HCT116 (cell line): ENCODE data around the gene SCPEP1.

Experiments
- CEBPB ChIP-seq: IDR thresholded peaks from 2 replicates; pipeline ENCODE4 v1.6.1; 2012; ENCODE audit warnings: low read depth
- EGR1 ChIP-seq: IDR thresholded peaks from 2 replicates; pipeline ENCODE4 v1.6.1; 2012; ENCODE audit warnings: low read depth
- EZH2 ChIP-seq: fragments of 200-600 bp; sonication (generic); IDR thresholded peaks from 2 replicates; pipeline ENCODE4 v1.6.1; 2017; ENCODE audit warnings: antibody characterized with exemption, mixed run types
- EZH2phosphoT487 ChIP-seq: fragments of 200-600 bp; IDR thresholded peaks from 2 replicates; pipeline ENCODE4 v1.6.1; 2018; ENCODE audit warnings: antibody characterized with exemption, borderline replicate concordance
- POLR2A ChIP-seq: IDR thresholded peaks from 2 replicates; pipeline ENCODE4 v1.7.0; 2011; ENCODE audit warnings: borderline replicate concordance; ENCODE audit not compliant: insufficient read depth, insufficient read length; ENCODE audit errors: extremely low read depth
- POLR2AphosphoS5 ChIP-seq: IDR thresholded peaks from 2 replicates; pipeline ENCODE4 v1.6.1; 2011; ENCODE audit warnings: mild to moderate bottlenecking, low read depth, low read length, moderate library complexity
- RAD21 ChIP-seq: IDR thresholded peaks from 2 replicates; pipeline ENCODE4 v1.6.1; 2012; ENCODE audit warnings: low read depth, mild to moderate bottlenecking
- SIN3A ChIP-seq: IDR thresholded peaks from 2 replicates; pipeline ENCODE4 v1.6.1; 2012; ENCODE audit warnings: low read depth
- SP1 ChIP-seq: IDR thresholded peaks from 2 replicates; pipeline ENCODE4 v1.6.1; 2012; ENCODE audit warnings: low read depth
- TCF7L2 ChIP-seq: IDR thresholded peaks from 2 replicates; pipeline ENCODE4 v1.7.0; 2011; ENCODE audit warnings: borderline replicate concordance, inconsistent platforms; ENCODE audit not compliant: insufficient read depth, insufficient read length; ENCODE audit errors: extremely low read depth
- YY1 ChIP-seq: IDR thresholded peaks from 2 replicates; pipeline ENCODE4 v1.6.1; 2011; ENCODE audit warnings: low read length, low read depth, moderate library complexity, mild to moderate bottlenecking; ENCODE audit not compliant: insufficient replicate concordance; ENCODE audit errors: extremely low read depth
- TF ChIP-seq, protein P1 (sequence below), 3 experiments: fragments of 200-600 bp in 1 of 3; sonication (generic) in 1 of 3; IDR thresholded peaks in 2 of 3; conservative IDR thresholded peaks in 1 of 3; 2 replicates each; pipeline ENCODE4 v1.5.1; 2012 to 2017; ENCODE audit warnings: low read depth in 2 of 3, low read length in 2 of 3, antibody characterized with exemption in 1 of 3, borderline replicate concordance in 1 of 3, control low read depth in 1 of 3, mild to moderate bottlenecking in 1 of 3, mixed read lengths in 1 of 3, mixed run types in 1 of 3, moderate library complexity in 1 of 3; ENCODE audit not compliant: insufficient read depth in 1 of 3
- TF ChIP-seq, protein P2 (sequence below): IDR thresholded peaks from 2 replicates; pipeline ENCODE4 v1.6.1; 2012

- TF ChIP-seq, protein P1, sequence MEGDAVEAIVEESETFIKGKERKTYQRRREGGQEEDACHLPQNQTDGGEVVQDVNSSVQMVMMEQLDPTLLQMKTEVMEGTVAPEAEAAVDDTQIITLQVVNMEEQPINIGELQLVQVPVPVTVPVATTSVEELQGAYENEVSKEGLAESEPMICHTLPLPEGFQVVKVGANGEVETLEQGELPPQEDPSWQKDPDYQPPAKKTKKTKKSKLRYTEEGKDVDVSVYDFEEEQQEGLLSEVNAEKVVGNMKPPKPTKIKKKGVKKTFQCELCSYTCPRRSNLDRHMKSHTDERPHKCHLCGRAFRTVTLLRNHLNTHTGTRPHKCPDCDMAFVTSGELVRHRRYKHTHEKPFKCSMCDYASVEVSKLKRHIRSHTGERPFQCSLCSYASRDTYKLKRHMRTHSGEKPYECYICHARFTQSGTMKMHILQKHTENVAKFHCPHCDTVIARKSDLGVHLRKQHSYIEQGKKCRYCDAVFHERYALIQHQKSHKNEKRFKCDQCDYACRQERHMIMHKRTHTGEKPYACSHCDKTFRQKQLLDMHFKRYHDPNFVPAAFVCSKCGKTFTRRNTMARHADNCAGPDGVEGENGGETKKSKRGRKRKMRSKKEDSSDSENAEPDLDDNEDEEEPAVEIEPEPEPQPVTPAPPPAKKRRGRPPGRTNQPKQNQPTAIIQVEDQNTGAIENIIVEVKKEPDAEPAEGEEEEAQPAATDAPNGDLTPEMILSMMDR (IDR thresholded peaks at IDR 0.05 in 2 of 3, conservative IDR thresholded peaks at IDR 0.05 in 1 of 3; ENCODE audit: borderline replicate concordance in 1 of 3, insufficient read depth in 1 of 3, low read depth in 2 of 3, low read length in 2 of 3), result no peak
- no peak for TF ChIP-seq TCF7L2
- TF ChIP-seq YY1, result no peak
- TF ChIP-seq EZH2, result no peak
- no peak for TF ChIP-seq POLR2A
- no peak for TF ChIP-seq CEBPB
- no peak for TF ChIP-seq RAD21
- TF ChIP-seq, protein P2, sequence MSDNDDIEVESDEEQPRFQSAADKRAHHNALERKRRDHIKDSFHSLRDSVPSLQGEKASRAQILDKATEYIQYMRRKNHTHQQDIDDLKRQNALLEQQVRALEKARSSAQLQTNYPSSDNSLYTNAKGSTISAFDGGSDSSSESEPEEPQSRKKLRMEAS, result no peak
- TF ChIP-seq POLR2AphosphoS5, result no peak
- TF ChIP-seq EZH2phosphoT487, result no peak
- no peak for TF ChIP-seq SIN3A
- TF ChIP-seq SP1, result no peak
- TF ChIP-seq EGR1, result no peak
These were observed 68.2 kb downstream of the SCPEP1 start for GRCh38 chr17:57045868-57046704.
